Left colon (tissue), 2 donors: Measurements from ENCODE around the gene GPBAR1. TPM values are rescaled to one million over a fixed set of nuclear protein-coding genes. Genes with fewer than 3 reads are reported as not detected.

Source experiments
- ATAC-seq: fragments of 200-7000 bp; cut with Tn5 transposase; one replicate; pipeline ENCODE4 v1.9.1; 2020; ENCODE audit warnings: mild to moderate bottlenecking, moderate library complexity
- DNase-seq, 2 donors: peaks; one replicate each; pipeline ENCODE4 v3.0.0-alpha.2; 2020
- intact Hi-C, 2 donors: fragments of 100-400 bp; cut with DNase I in 1 of 2; cut with micrococcal nuclease in 1 of 2; formaldehyde crosslinking; loops; one replicate each; pipeline versions ENCODE4 v1.11.2 to v1.14.0; 2022; cut with DNase I, micrococcal nuclease
- total RNA-seq, 2 donors: library from RNA; stranded (reverse); fragmentation: NEBNext Ultra II Directional; extraction: Animal tissue kit (Norgen Biotek cat#: 25700); gene quantifications; one replicate each; pipeline ENCODE4 v1.2.1, GENCODE V29; 2021
- donor health status: DM: no; HTN: no; CAD: no.
- donor health status: DM: yes; HTN: yes; CAD: no.

GPBAR1 gene
- total RNA-seq, 2 donors from 2014 or later, result 1.8 to 3.0 TPM

DNA sequence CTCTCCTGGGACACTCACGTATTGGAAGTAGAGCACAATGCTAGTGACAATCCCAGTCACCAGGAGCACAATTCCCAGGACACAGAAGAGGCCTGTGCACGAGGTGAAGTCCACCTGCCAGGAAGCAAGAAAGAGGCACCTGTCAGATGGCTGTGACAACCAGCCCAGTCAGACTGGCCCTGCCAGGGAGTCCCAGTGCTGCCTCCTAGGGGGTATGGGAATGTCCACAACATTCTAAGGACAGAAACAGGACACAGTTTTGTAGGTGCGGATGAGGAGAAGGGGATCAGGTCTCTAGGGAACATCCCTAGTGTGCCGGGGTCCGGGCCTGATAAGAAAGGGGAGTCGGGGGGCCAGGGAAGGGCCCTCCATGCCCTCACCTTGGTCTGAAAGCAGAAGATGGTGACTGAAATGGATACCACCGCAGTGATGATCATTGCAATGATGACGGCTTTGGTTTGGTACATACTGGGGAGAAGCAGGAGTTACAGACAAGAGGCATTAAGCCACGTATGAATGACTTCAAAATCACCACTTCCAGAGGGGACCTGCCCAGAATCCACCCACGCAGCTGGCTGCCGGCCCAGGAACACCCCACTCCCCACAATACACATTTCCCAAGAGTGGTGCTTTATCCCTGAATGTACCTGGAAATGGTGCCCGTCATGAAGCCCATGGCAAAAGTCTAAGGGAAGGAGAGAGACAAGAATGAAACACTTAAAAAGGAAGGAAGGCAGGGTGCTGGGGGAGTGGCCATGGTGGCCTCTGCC, 16.4 kb downstream of the GPBAR1 start:
- intact Hi-C loops, result no loop called here
- ATAC-seq, result no peak
- DNase-seq, result no peak

DNA sequence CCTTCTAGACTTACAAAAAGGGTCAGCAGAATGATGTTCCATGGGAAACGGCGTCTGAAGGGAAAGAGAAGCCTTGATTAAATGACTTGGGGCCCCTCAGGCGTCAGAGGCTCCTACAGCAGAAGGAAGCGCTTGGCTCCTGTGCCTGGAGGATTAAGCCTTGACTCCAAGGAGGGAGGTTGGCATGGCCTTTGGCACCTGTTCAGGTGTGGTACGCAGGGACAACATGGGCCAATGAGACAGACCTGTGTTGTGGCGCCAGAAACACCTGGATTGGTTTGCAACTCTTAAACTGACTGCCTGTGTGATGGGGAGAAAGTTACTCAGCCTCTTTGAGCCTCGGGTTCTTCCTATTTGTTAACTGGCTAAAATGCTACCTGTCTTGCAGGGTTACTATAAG, 17.1 kb downstream of the GPBAR1 start:
- intact Hi-C loops, result no loop called here
- ATAC-seq, result no peak

DNA sequence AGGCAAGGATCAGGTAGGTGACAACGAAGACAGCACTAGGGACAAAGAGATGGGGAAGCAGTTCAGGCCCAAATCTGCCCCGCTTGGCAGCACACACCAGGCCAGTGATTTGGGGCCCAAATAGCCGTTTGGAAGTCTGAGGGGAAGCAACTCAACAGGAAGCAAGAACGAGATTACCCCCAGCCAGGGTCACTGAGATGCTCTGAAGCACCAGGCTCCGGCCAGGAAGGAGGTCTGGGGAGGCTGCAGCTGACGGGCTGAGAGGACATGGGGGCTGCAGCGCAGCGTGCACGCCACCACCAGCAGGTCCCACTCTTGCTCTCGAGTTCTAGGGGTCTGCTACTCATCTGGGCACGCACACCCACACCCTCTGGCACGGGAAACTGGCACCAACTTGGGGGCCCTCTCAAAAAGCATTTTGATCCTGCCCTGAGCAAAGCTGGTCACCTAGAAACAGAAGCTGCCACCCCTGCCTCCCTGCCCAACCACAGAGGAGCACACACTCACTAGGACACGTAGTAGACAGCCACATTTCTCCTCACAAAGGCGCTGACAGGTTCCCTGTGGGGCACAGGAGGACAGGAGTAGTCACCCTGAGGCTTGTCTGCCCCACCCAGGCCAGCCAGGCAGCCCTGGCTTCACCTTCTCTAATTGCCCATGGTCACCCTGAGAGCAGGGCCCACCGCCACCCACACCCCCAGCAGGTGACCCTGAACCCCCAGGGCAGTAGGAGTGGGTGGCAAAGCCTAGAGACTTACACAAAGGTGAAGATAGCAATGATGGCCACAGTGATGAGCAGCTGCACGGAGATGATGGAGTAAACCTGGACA, 17.9 kb downstream of the GPBAR1 start:
- no peak for ATAC-seq
- no peak for DNase-seq
- intact Hi-C loops, result no loop called here

More for the DNA sequence above, 17.1 kb downstream of the GPBAR1 start:
- DNase-seq, result no peak

DNA sequence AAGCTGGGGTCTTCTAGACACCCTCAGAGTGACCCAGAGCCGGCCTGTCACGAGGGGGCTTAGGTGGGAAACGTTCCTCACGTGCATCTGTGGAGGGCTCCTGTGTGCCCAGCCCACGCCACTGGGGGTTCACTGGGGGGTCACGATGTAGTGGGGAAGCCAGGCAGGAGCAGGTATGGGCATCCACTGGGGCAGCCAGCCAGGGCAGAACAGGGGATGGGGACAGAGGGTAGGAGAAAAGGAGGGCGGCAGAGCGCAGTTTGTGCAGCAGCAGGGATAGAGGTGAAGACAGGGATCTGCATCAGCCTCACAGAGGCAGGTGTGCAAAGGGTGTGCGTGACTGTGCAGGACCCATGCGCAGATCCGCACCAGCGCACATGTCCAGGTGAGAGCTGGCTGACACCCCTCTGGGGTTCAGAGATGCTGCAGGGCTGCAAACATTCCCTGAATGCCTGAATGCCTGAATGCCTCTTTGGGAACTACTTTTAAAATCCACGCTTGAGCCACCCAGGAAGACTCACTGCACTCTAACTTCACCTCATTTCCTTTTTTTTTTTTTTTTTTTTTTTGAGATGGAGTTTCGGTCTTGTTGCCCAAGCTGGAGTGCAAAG, 19.6 kb downstream of the GPBAR1 start:
- intact Hi-C loops, result no loop called here
- ATAC-seq (no peak), DNase-seq (no peak)

DNA sequence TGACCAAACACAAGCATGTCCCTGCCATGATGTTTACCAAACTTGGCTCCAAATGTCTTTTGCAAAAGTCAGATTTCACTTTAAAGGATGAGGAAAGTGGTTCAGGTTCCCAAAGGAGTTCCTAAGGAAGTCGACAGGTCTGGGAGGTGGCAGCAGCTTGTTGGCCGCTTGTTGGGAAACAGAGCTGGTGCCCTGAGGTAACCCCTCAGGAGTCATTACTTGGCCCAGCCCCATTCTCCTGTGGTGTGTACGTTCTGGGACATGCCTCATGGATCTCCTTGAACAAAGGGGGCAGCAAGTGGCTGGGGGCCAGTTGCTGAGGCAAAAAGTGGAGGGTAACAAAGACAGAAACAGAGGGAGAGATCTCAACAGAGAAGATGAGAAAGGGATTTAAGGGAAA, 20.6 kb downstream of the GPBAR1 start:
- ATAC-seq, result no peak
- intact Hi-C loops, result no loop called here
- DNase-seq, result no peak

DNA sequence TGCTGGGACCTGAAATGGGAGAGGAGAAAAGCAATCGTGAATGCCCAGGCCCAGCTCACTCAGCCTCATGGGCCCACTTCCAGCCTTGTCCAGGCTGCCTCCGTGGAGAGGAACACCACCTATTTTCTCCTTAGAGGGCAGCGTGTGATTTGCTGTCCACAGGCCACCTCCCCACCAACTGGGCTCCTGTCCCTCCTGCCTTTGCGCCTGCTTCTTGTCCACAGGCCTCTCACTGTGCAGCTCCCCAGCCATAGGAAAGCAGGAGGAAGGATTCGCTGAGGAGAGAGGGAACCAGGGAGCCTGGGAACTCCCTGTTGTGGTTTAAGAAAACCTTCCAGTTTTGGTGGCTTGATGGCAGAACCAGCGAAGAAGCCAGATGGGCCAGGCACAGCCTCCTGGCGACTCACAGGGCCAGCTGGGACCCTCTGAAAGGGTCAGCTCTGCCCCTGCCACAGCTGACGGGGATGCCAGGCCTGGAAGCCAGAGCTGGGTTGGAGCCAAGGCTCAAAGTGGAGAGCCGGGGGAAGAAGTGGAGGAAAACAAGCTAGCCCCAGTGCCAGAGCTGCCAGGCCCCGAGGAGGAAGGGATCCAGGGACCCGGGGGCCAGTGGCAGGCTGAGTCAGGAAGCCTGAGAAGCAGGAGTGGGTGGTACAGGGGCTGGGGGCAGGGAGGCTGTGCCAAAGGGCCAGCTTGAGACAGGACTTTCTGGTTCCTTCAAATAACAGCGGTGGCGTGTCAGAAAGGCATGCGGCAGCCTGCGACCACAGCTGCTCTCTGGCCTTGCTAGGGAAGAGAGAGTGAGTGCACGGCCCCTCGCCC, 21.6 kb downstream of the GPBAR1 start:
- intact Hi-C loops, result no loop called here
- ATAC-seq (no peak), DNase-seq (no peak)

DNA sequence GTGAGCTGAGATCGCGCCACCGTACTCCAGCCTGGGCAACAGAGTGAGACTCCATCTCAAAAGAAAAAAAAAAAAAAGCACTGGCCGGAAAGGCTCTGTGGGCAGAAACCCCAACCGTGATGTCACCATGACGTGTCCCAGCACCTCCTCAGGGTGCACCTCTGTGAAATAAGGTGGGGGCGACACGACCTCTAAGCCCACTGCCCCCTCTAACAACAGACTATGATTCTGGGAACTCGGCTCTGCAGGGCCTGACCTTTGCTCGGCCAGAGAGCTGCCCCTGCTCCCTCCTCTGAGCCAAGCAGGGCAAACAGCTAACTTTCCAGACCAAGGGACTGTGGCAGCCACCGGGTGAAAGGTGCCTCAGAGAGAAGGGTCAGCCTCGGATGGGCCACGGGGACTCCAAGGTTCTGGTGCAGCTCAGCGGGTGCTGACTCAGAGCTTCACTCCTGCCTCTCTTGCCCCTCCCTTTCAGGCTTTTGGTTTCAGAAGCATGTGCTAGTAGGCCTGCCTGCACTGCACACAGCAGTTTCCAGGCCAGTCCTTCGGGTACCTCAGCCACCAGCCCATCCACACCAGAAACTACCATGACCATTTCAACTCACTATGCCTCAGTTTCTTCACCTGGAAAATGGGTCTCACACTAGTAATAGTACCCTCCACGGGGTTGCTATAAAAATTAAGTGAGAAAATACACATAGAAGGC, 23.4 kb downstream of the GPBAR1 start:
- intact Hi-C loops, result no loop called here
- DNase-seq (peak; percentile 54 to 74), ATAC-seq (no peak)

DNA sequence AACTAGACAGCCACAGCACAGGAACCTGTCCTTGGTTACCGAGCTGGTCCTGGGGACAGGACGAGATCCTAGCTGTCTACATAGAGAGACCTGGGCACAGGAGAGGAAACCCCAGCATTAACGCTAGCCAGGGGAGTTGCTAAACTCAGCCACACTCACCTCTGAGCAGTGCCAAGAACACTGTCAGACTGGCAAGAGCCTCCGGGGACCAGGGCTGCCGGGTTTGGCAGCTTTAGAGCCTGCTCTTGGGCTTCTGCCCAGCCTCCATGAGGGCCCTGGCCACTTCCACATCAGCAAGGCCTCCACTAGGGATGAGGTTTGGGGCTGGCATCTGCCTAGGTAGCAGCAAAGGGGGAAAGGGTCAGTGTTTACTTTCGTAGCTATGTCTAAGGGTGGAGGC, 24.8 kb downstream of the GPBAR1 start:
- no peak for ATAC-seq
- intact Hi-C loops, result no loop called here
- DNase-seq, result no peak

DNA sequence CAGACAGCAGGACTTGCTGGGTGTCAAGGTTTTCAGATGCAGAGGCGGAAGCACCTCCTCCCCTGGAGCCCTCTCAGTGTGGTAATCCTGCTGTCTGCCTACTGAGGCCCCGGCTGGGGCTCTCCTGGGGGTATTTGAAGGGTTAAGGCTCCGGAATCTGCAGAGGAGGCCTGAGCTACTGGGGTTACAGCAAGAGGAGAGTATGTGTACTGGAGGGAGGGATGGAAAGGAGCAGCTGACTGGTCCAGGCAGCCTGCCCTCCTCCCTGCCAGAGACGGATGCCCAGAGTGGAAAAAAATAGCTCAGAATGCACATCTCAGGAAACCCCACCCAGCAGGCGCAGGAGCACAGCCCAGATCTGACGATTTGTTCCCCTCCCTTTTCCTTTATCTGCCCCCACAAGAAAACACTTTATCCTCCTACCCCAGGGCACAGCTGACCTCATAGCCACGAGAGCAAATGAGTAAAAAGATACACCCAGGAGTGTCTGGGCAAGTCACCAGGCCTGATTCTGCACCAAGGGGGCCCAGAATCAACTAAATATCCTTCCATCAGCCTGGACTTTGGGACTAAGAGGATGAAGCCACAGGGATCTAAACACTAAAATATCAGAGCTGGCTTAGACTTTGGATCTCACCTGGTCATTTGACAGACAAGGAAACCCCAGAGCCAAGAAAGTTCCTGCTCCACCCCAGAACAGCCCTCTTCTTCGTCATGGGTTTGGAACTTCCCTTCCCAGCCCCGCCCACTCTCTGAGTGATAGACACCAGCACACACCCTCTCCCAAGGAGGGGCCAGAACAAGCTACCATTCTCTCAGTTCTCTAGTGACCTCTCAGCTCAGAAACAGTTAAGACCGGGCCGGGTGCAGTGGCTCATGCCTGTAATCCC, 26.0 kb downstream of the GPBAR1 start:
- intact Hi-C loops, result no loop called here

DNA sequence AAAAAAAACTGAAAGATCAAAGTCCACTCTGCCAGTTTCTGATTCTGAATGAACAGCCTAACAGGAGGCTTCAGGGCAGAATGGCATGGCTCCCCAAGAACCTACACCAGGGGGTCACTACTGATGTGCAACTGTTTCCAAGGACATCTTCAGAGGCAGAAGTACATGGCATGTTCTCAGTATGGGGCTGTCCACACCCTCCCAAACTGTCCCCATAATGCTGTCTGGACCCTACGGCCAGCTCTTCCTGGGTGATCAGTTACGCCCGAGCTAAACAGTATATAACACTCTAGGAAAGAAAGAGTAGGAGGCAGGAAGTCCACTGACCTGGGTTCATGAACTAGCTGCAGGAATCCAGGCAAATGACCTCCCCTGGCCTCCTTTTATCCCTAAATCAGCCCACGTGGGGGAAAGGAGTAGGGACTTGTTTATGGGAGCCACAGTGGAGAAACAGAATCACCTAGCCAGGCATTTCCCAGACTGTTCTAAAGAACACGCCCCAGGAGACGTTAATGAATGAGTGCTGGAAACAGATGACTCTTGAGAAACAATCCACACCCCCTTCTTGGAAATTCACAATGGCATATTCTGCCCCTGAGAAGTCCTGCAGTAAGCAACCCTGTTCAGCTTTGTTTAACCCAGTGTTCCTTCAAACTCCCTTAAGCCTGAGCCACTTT, 29.0 kb downstream of the GPBAR1 start:
- intact Hi-C loops, result no loop called here
- ATAC-seq (peak; percentile 9), DNase-seq (no peak)

More for the DNA sequence above, 26.0 kb downstream of the GPBAR1 start:
- ATAC-seq, result peak; percentile 73
- peak; percentile 94 to 98 for DNase-seq

DNA sequence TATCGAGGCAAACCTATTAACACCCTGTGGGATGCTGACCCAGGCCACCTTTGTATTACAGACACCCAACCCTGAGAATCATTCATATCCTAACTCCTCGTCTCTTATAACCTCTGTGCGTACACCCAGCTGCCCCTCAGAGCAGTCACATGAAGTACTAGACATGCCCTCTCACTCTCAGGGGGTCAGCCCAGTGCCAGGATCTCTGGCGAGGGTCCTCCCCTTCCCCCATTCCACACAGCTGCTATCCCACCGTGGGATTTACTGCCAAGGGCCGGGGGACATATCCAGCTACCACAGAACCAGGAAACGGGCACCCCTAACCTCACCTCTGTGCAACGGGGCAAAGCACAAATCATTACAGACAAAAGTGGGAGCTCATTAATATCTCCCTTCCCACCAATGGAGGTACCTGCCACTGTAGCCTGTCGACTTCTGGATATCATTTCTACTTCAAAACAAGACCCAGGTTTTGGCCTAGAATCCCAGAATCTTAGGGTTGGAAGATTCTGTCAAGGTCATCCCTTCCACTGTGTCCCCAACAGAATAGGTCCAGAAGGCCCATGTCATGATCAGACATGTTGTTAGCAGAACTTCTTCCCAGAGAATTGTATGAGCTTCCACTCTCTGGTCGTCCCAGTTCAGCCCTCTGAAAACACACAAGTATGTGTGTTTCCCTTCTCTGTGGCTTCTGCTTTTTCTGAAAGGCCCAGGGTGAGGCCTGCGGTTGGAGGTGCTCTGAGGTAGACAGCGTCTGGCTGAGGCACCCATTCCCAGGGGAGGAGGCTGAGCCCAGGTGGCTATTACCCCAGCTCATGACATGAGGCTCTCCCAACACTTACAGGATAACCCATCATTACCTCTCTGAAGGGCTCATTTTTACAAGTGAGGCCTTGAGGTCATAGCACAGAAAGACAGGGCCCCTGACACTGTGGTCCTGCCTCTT, 29.8 kb downstream of the GPBAR1 start:
- intact Hi-C loops, result no loop called here
- no peak for ATAC-seq

DNA sequence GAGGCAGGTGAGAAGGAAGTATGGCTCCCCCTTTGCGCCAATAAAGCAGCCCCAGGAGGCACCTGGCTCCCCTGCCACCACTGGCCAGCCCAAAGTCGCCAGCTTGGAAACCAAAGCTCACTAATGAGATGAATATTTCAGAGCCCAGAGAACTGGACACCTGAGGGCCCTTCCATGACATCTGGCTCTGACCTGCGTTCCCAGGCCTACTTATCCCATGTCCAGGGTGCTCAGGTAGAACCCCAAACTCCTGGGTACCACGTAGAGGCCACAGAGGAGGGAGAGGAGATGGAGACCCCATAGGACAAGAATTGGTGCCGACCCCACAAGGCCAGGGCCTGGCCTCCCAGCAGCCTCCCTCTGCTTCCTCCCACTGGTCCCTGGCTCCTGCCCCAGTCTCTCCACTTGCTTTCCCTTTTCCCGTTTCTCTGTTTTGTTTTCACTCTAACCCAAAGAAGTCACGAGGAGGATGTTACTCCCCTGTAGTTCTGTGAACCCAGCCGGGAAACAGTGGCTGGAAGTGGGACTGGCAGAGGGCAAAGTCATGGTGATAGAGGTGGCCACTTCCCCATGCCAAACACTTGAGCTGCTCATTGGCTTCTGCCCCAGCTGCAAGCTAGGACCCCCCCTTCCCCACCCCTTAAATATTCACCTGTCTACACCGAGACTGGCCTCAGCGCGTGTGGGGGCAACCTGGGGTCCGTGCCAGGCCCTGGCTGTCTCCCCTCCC, 30.7 kb downstream of the GPBAR1 start:
- peak in 1 of 2 donors; percentile 47 for DNase-seq
- intact Hi-C loops, result no loop called here
- peak; percentile 8 for ATAC-seq

More for the DNA sequence above, 29.8 kb downstream of the GPBAR1 start:
- peak in 1 of 2 donors; percentile 53 for DNase-seq

DNA sequence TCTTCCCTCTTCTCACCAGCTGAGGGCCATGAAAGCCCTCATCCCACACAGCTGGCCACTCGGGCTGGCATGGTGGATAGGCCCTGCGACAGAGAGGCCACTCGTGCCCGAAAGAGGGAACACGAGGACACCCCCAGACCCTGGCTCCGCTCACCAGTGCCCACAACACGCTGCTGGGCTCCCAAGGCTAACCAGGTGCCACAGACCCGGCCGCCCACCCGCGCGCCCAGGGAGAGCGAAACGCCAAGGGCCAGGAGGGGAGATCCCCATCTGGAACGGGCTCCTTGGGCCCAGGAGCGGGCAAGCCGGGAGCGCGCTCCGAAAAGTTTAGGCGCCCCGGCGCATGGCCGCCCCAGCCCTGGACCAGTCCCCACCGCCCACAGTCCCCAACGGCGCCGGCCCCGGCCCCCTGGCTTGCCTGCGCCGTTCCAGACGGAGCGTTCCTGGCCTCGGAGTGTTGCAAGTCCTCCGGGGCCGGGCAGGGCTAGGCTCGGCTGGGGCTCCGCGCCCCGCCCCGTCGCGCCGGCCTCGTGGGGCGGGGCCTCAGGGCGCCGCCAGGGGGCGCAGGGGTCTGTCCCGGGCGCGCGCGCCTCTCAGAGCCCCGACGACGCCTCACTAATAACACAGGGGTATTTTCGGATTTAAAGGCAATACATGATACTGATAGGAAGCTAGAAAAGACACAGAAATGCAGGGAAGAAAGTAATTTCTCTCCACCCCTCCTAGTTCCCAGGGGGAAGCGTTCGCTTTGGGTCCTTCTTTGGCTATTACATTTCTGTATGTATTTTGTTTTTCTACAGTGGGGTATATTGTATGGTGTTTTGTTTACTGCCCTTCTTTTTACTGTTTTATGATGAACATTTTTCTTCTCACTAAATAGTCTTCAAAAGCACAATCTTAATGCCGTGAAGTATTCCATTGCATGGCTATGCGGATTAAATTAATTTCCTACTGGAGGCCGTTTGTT, 31.5 kb downstream of the GPBAR1 start, which contains the start of gene TMBIM1:
Gene TMBIM1 (minus strand): TSS at position 456 of the 967 bp plus-strand sequence. CDS start 10,362 bp downstream, outside the sequence.
- DNase-seq, result peak; percentile 67 to 86
- ATAC-seq, result peak; percentile 62
- intact Hi-C loops, result no loop called here
